GM12878 (cell line): ENCODE data around the gene FN3K. TPM values are rescaled to one million over a fixed set of nuclear protein-coding genes. Genes with fewer than 3 reads are reported as not detected.

Experiments
- ATAC-seq: fragments of 200-7000 bp; cut with Tn5 transposase; 3 replicates; pipeline ENCODE4 v1.9.1; 2020; ENCODE audit warnings: mild to moderate bottlenecking, moderate library complexity
- BruUV-seq: library from RNA; stranded (reverse); fragments of 400-500 nt; replicated peaks from 2 replicates; lab custom pipeline; 2021; lab: Mats Ljungman, UMichigan
- CTCF ChIA-PET: fragments of 300-600 bp; sonication (Branson Sonifier 250); formaldehyde crosslinking; extraction: SDS; loops from one replicate; lab custom pipeline; 2021; ENCODE audit warnings: inconsistent platforms; lab: Yijun Ruan, JAX
- POLR2A ChIA-PET: fragments of 350-600 bp; formaldehyde crosslinking; extraction: SDS; loops from one replicate; lab custom pipeline; 2021; ENCODE audit warnings: inconsistent platforms; lab: Charles Lee
- RAD21 ChIA-PET: fragments of 300-600 bp; sonication (Branson Sonifier 250); formaldehyde crosslinking; loops from one replicate; lab custom pipeline; 2023; ENCODE audit warnings: antibody characterized with exemption; ENCODE audit not compliant: unreplicated experiment; lab: Charles Lee
- SMC1A ChIA-PET: fragments of 300-600 bp; sonication (Branson Sonifier 250); formaldehyde crosslinking; loops from one replicate; lab custom pipeline; 2023; ENCODE audit not compliant: unreplicated experiment, uncharacterized antibody; lab: Charles Lee
- DNase-seq: peaks from one replicate; pipeline ENCODE4 v3.0.0-alpha.2; 2011; ENCODE audit warnings: low read depth, low spot score
- FAIRE-seq: peaks from 3 replicates; lab custom pipeline; 2011; peaks lifted over from hg19 to GRCh38; lab: Jason Lieb, UNC
- H2AFZ ChIP-seq: 2 replicates; pipeline ENCODE4 v1.6.0; 2011; ENCODE audit warnings: low read depth, low read length, control low read depth; ENCODE audit not compliant: control insufficient read depth
- H3K27ac ChIP-seq: 2 replicates; pipeline ENCODE4 v1.5.1; 2011; ENCODE audit warnings: control low read depth; ENCODE audit not compliant: control insufficient read depth, insufficient read depth
- H3K27me3 ChIP-seq, 2 experiments: replicated peaks in 1 of 2; 2 replicates each; pipeline versions ENCODE4 v1.6.0 to v1.6.1; 2011; ENCODE audit warnings: low read length in 1 of 2; ENCODE audit not compliant: control insufficient read depth in 2 of 2, insufficient read depth in 2 of 2
- H3K36me3 ChIP-seq, 2 experiments: 2 replicates each; pipeline ENCODE4 v1.5.1; 2011; ENCODE audit warnings: low read length in 1 of 2; ENCODE audit not compliant: control insufficient read depth in 2 of 2, insufficient read depth in 2 of 2
- H3K4me1 ChIP-seq: 2 replicates; pipeline ENCODE4 v1.6.1; 2011; ENCODE audit warnings: mild to moderate bottlenecking, low read length, moderate library complexity, mixed read lengths; ENCODE audit not compliant: control insufficient read depth, insufficient read depth
- H3K4me2 ChIP-seq: 2 replicates; pipeline ENCODE4 v1.6.0; 2011; ENCODE audit warnings: control low read depth; ENCODE audit not compliant: control insufficient read depth, insufficient read depth
- H3K4me3 ChIP-seq: fragments of 200-600 bp; sonication (generic); 2 replicates; pipeline ENCODE4 v1.5.1; 2016
- H3K79me2 ChIP-seq: 2 replicates; pipeline ENCODE4 v1.6.0; 2011; ENCODE audit warnings: low read length; ENCODE audit not compliant: control insufficient read depth, insufficient read depth
- H3K9ac ChIP-seq: 2 replicates; pipeline ENCODE4 v1.8.0; 2011; ENCODE audit warnings: low read length, control low read depth, mixed read lengths; ENCODE audit not compliant: control insufficient read depth, insufficient read depth
- H3K9me3 ChIP-seq: replicated peaks from 3 replicates; pipeline ENCODE4 v1.5.1; 2011; ENCODE audit warnings: mild to moderate bottlenecking, low read length; ENCODE audit not compliant: control insufficient read depth, insufficient read depth
- H4K20me1 ChIP-seq: 2 replicates; pipeline ENCODE4 v1.6.0; 2011; ENCODE audit not compliant: control insufficient read depth, insufficient read depth
- CBX5 ChIP-seq: sonication (generic); IDR thresholded peaks from 2 replicates; pipeline ENCODE4 v1.6.1; 2016; ENCODE audit warnings: low read depth, moderate library complexity, mild to moderate bottlenecking, inconsistent platforms
- ELK1 ChIP-seq: IDR thresholded peaks from 2 replicates; pipeline ENCODE4 v1.6.1; 2012; ENCODE audit warnings: low read depth, low read length, improper control_type of control experiment
- GATAD2B ChIP-seq: fragments of 450-650 bp; conservative IDR thresholded peaks from 2 replicates; pipeline ENCODE4 v1.6.1; 2017; ENCODE audit warnings: low read depth, mild to moderate bottlenecking, moderate library complexity
- HCFC1 ChIP-seq: fragments of 150-350 bp; IDR thresholded peaks from 2 replicates; pipeline ENCODE4 v1.6.1; 2014; ENCODE audit warnings: low read length
- LARP7 ChIP-seq: fragments of 450-650 bp; IDR thresholded peaks from 2 replicates; pipeline ENCODE4 v1.6.1; 2017; ENCODE audit warnings: mild to moderate bottlenecking
- MLLT1 ChIP-seq: fragments of 450-650 bp; IDR thresholded peaks from 2 replicates; pipeline ENCODE4 v1.6.1; 2016; ENCODE audit warnings: mild to moderate bottlenecking
- NFIC ChIP-seq: IDR thresholded peaks from 2 replicates; pipeline ENCODE4 v1.6.1; 2012; ENCODE audit warnings: low read depth, mild to moderate bottlenecking, inconsistent platforms, low read length, moderate library complexity
- RCOR1 ChIP-seq: conservative IDR thresholded peaks from 2 replicates; pipeline ENCODE4 v1.6.1; 2012; ENCODE audit warnings: low read depth, low read length, improper control_type of control experiment
- RFX5 ChIP-seq: IDR thresholded peaks from 2 replicates; pipeline ENCODE4 v1.6.1; 2011; ENCODE audit warnings: low read depth, low read length, improper control_type of control experiment
- SMARCA5 ChIP-seq: fragments of 450-650 bp; IDR thresholded peaks from 2 replicates; pipeline ENCODE4 v1.6.1; 2017; ENCODE audit warnings: mild to moderate bottlenecking
- SREBF1 ChIP-seq: IDR thresholded peaks from 2 replicates; pipeline ENCODE4 v1.6.1; 2012; ENCODE audit warnings: mild to moderate bottlenecking, low read length
- TCF7 ChIP-seq: IDR thresholded peaks from 2 replicates; pipeline ENCODE4 v1.6.1; 2014; ENCODE audit warnings: antibody characterized with exemption, borderline replicate concordance
- ZNF592 ChIP-seq: fragments of 450-650 bp; IDR thresholded peaks from 2 replicates; pipeline ENCODE4 v1.6.1; 2017; ENCODE audit warnings: mild to moderate bottlenecking, moderate library complexity
- WGBS: methylation state at CpG from one replicate; pipeline ENCODE4 v1.1.6; 2016; ENCODE audit warnings: low lambda C conversion rate; ENCODE audit not compliant: insufficient replicate concordance, insufficient coverage; ENCODE audit errors: missing lambda C conversion rate; 5-methylcytosine and 5-hydroxymethylcytosine counted together
- in situ Hi-C: fragments of 300-500 bp; cut with MboI; formaldehyde crosslinking; loops from 9 replicates; pipeline ENCODE4 v1.14.3; 2018; ENCODE audit warnings: mixed read lengths
- intact Hi-C: fragments of 100-400 bp; cut with micrococcal nuclease; formaldehyde crosslinking; loops from one replicate; pipeline ENCODE4 v1.14.2; 2022; ENCODE audit not compliant: unreplicated experiment
- polyA plus RNA-seq, 11 experiments: library from polyadenylated mRNA; depleted of rRNA in 4 of 11; unstranded in 6 of 11; stranded (reverse) in 5 of 11; fragments of >200 nt; fragmentation: Nextera tagmentation in 4 of 11; fragmentation: Illumina TruSeq in 1 of 11; extraction: Ambion mirVana in 4 of 11; extraction: Trizol in 1 of 11; gene quantifications; 1 replicate in 1 of 11; 2 replicates in 10 of 11; pipeline versions ENCODE4 v1.2.1 to v1.2.3, GENCODE V29; 2011 to 2016; ENCODE audit warnings: inconsistent platforms in 2 of 11, missing spikeins in 2 of 11, low read depth in 1 of 11
- total RNA-seq, 4 experiments: library from RNA; depleted of rRNA in 3 of 4; stranded (reverse); fragments of >200 nt in 3 of 4; fragmentation: Illumina TruSeq in 1 of 4; extraction: Trizol in 1 of 4; gene quantifications; 2 replicates each; pipeline versions ENCODE4 v1.2.1 to v1.2.3, GENCODE V29; 2013 to 2021

Gene FN3K
- total and polyA plus RNA-seq, 10 of the 15 experiments (the other 5 are each of a cell fraction or from before 2014, with no cell fraction given): 0.08 to 0.51 (median 0.17) TPM; not detected in 7

- Histone ChIP-seq H3K9ac (no peak overlapping the region), H3K4me1 (peaks cover 8% of the 10 kb centered on the region; the same call in 1 of the 2 replicates), H2AFZ (no peak overlapping the region), H3K27ac (no peak overlapping the region)
- BruUV-seq: no TSS peak
- POLR2A ChIA-PET: no interaction called here
- WGBS: 91% methylated on average over 42 of the region's 42 CpGs
- TF ChIP-seq GATAD2B (no peak), CBX5 (no peak), NFIC (no peak), SREBF1 (no peak), LARP7 (no peak), RFX5 (no peak), ELK1 (no peak), RCOR1 (no peak), SMARCA5 (no peak), ZNF592 (no peak), HCFC1 (no peak), MLLT1 (no peak), TCF7 (no peak)
- TF ChIP-seq, all 136 proteins: peak for 0
- CTCF ChIA-PET: interaction anchor here (0.8 to 1.8 kb wide), 5 partner anchors 11 to 332 kb away, joined by 3 to 25 read pairs (median 4); no protein-coding TSS in a partner anchor
- SMC1A ChIA-PET: interaction anchor here (1.2 to 3.5 kb wide), 3 partner anchors 36 to 132 kb away, joined by 3 to 18 read pairs (median 14); no protein-coding TSS in a partner anchor
- H3K4me3 ChIP-seq: no peak overlapping the region
- no peaks in the 10 kb centered on the region; the same call in 1 of the 2 replicates for H4K20me1 ChIP-seq
- no peak overlapping the region for H3K4me2 ChIP-seq
- H3K27me3 ChIP-seq: no peaks in the 10 kb centered on the region
- intact Hi-C loops: loop anchor here (1.0 to 10.0 kb wide), 2 partner anchors 82 to 132 kb away; no protein-coding TSS in a partner anchor
- no peaks in the 10 kb centered on the region for H3K79me2 ChIP-seq
- DNase-seq (no peak), FAIRE-seq (no peak), ATAC-seq (no peak)
- H3K36me3 ChIP-seq: peaks cover 4 to 13% of the 10 kb centered on the region in 2 experiments; a peak in 3 of 4 replicates
- in situ Hi-C loops: loop anchor here (5.0 kb wide), 1 partner anchor 145 kb away; no protein-coding TSS in a partner anchor
- RAD21 ChIA-PET: interaction anchor here (0.7 to 2.7 kb wide), 2 partner anchors 42 to 132 kb away, joined by 3 to 24 read pairs; no protein-coding TSS in a partner anchor
- H3K9me3 ChIP-seq: no peaks in the 10 kb centered on the region
Measured at GRCh38 chr17:82782657-82783207, 47.3 kb downstream of the FN3K start.
